A673 (cell line): ENCODE measurements around the gene SLC9C2. TPM values are rescaled to one million over a fixed set of nuclear protein-coding genes. Genes with fewer than 3 reads are reported as not detected.
"Not testable (repeated sequence)": the region's sequence is repeated elsewhere in the genome, so short reads cannot be mapped to it uniquely, and the experiment has no call there.

Experiments used
- BruUV-seq: library from RNA; stranded (reverse); fragments of 400-500 nt; replicated peaks from 2 replicates; lab custom pipeline; 2021; lab: Mats Ljungman, UMichigan
- CTCF ChIA-PET: fragments of 300-600 bp; sonication (Branson Sonifier 250); formaldehyde crosslinking; loops from one replicate; lab custom pipeline; 2022; ENCODE audit warnings: antibody characterized with exemption; lab: Charles Lee
- POLR2A ChIA-PET: fragments of 300-600 bp; sonication (Branson Sonifier 250); formaldehyde crosslinking; loops from one replicate; lab custom pipeline; 2022; ENCODE audit warnings: antibody characterized with exemption; ENCODE audit not compliant: low non-redundant PET; lab: Charles Lee
- DNase-seq: peaks from one replicate; pipeline ENCODE4 v3.0.0-alpha.2; 2015; ENCODE audit warnings: low spot score
- H3K27ac ChIP-seq: fragments of 200-600 bp; sonication (generic); 2 replicates; pipeline ENCODE4 v1.5.1; 2016; ENCODE audit warnings: mixed run types, low read depth, mild to moderate bottlenecking, mixed read lengths, antibody characterized with exemption, low read length; ENCODE audit not compliant: poor library complexity, severe bottlenecking
- H3K27me3 ChIP-seq: fragments of 200-600 bp; sonication (generic); replicated peaks from 2 replicates; pipeline ENCODE4 v1.6.1; 2017; ENCODE audit warnings: mixed run types, low read depth, mild to moderate bottlenecking, mixed read lengths, antibody characterized with exemption, low read length; ENCODE audit not compliant: insufficient read depth, poor library complexity
- H3K36me3 ChIP-seq: fragments of 200-600 bp; sonication (generic); 2 replicates; pipeline ENCODE4 v1.6.1; 2016; ENCODE audit warnings: mixed run types, mild to moderate bottlenecking, mixed read lengths, antibody characterized with exemption, low read length; ENCODE audit not compliant: insufficient read depth, poor library complexity, severe bottlenecking
- H3K4me1 ChIP-seq: fragments of 200-600 bp; sonication (generic); 2 replicates; pipeline ENCODE4 v1.6.1; 2017; ENCODE audit warnings: mixed run types, mild to moderate bottlenecking, mixed read lengths, antibody characterized with exemption, low read length; ENCODE audit not compliant: insufficient read depth, poor library complexity, severe bottlenecking
- H3K4me3 ChIP-seq: fragments of 200-600 bp; sonication (generic); 2 replicates; pipeline ENCODE4 v1.5.1; 2016; ENCODE audit warnings: low read depth, mixed run types, mild to moderate bottlenecking, mixed read lengths, low read length; ENCODE audit not compliant: poor library complexity, severe bottlenecking
- H3K9me3 ChIP-seq: fragments of 200-600 bp; sonication (generic); 2 replicates; pipeline ENCODE4 v1.6.1; 2016; ENCODE audit warnings: mixed run types, low read depth, mild to moderate bottlenecking, mixed read lengths, antibody characterized with exemption, low read length; ENCODE audit not compliant: poor library complexity, severe bottlenecking
- EZH2 ChIP-seq: fragments of 200-600 bp; sonication (generic); IDR thresholded peaks from 2 replicates; pipeline ENCODE4 v1.6.1; 2017; ENCODE audit warnings: borderline replicate concordance, low read depth, mild to moderate bottlenecking, mixed read lengths, antibody characterized with exemption, low read length; ENCODE audit not compliant: poor library complexity, severe bottlenecking
- intact Hi-C: fragments of 100-400 bp; cut with micrococcal nuclease; formaldehyde crosslinking; loops from one replicate; pipeline ENCODE4 v1.10.0; 2022; ENCODE audit not compliant: unreplicated experiment
- total RNA-seq: library from RNA; stranded (reverse); gene quantifications from 2 replicates; pipeline ENCODE4 v1.2.3, GENCODE V29; 2021
- TF ChIP-seq, protein P1 (sequence below): fragments of 300-800, 200-600 bp; sonication (generic); conservative IDR thresholded peaks from 2 replicates; pipeline ENCODE4 v1.5.1; 2017; ENCODE audit warnings: low read depth, mild to moderate bottlenecking, antibody characterized with exemption, low read length, moderate library complexity, mixed read lengths

Gene SLC9C2
- total RNA-seq, 1 experiment from 2014 or later = not detected

DNA sequence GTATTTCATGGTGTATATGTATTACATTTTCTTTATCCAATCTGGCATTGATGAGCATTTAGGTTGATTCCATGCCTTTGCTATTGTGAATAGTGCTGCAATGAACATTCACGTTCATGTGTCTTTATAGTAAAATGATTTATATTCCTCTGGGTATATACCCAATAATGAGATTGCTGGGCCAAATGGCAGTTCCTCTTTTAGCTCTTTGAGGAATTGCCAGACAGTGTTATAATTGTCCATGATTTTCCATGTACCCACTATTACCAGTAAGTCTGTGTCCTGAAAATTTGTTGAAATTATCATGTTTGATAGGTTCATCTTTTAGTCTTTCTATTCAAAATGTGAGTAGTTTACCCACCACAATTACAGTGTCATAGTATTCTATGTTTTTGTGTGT lies 34.4 kb downstream of the SLC9C2 start:
- no TSS peak for BruUV-seq
- ChIA-PET POLR2A (no interaction called here), CTCF (no interaction called here)
- Histone ChIP-seq H3K4me1 (no peaks in the 10 kb centered on the region), H3K4me3 (no peak overlapping the region), H3K36me3 (no peaks in the 10 kb centered on the region), H3K27me3 (no peaks in the 10 kb centered on the region), H3K9me3 (no peaks in the 10 kb centered on the region), H3K27ac (no peak overlapping the region)
- no peak for DNase-seq
- TF ChIP-seq, protein P1, sequence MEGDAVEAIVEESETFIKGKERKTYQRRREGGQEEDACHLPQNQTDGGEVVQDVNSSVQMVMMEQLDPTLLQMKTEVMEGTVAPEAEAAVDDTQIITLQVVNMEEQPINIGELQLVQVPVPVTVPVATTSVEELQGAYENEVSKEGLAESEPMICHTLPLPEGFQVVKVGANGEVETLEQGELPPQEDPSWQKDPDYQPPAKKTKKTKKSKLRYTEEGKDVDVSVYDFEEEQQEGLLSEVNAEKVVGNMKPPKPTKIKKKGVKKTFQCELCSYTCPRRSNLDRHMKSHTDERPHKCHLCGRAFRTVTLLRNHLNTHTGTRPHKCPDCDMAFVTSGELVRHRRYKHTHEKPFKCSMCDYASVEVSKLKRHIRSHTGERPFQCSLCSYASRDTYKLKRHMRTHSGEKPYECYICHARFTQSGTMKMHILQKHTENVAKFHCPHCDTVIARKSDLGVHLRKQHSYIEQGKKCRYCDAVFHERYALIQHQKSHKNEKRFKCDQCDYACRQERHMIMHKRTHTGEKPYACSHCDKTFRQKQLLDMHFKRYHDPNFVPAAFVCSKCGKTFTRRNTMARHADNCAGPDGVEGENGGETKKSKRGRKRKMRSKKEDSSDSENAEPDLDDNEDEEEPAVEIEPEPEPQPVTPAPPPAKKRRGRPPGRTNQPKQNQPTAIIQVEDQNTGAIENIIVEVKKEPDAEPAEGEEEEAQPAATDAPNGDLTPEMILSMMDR = no peak
- no peak for TF ChIP-seq EZH2
- intact Hi-C loops = no loop called here

DNA sequence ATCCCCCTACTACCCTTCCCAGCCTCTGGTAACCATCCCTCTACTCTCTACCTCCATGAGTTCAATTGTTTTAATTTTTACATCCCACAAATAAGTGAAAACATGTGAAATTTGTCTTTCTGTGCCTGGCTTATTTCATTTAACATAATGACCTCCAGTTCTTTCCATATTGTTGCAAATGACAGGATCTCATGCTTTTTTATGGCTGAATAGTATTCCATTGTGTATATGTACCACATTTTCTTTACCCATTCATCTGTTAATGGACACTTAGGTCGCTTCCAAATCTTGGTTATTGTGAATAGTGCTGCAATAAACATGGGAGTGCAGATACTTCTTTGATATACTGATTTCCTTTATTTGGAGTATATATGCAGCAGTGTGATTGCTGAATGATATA lies 39.0 kb downstream of the SLC9C2 start:
- intact Hi-C loops, BruUV-seq, POLR2A ChIA-PET: not testable (repeated sequence)

DNA sequence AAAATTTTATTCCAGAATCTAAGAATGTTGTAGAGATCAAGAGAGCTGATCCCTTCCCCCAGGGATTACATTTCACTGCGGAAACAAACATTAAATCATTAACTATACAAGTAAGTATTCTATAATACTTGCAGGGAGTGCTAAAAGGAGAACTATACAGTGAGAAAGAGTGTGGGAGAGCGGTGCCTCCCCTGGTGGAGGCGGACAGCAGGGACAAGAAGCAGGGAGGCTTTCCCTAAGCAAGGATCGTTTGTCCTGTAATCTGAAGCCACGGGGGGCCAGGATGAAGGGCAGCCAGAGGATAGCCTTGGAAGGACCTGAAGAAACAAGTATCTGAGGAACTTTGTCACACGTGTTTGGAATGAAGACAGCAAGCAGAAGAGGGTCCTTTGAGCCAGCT lies 40.1 kb downstream of the SLC9C2 start:
- no TSS peak for BruUV-seq
- Histone ChIP-seq H3K27ac (no peak overlapping the region), H3K36me3 (no peaks in the 10 kb centered on the region), H3K27me3 (no peaks in the 10 kb centered on the region), H3K4me1 (no peaks in the 10 kb centered on the region), H3K9me3 (no peaks in the 10 kb centered on the region), H3K4me3 (no peak overlapping the region)
- intact Hi-C loops = no loop called here
- DNase-seq = peak; percentile 32
- CTCF ChIA-PET = no interaction called here
- POLR2A ChIA-PET = interaction anchor here (0.8 kb wide), 1 partner anchor 721 kb away, joined by 3 read pairs; no protein-coding TSS in a partner anchor
- TF ChIP-seq EZH2 = no peak
- TF ChIP-seq, protein P1 = peak; percentile 25; the same call in 1 of the 2 replicates

More for the DNA sequence above, 39.0 kb downstream of the SLC9C2 start:
- H3K27ac ChIP-seq, H3K4me1 ChIP-seq, CTCF ChIA-PET, H3K36me3 ChIP-seq, H3K9me3 ChIP-seq, H3K27me3 ChIP-seq, DNase-seq, H3K4me3 ChIP-seq: not testable (repeated sequence)

DNA sequence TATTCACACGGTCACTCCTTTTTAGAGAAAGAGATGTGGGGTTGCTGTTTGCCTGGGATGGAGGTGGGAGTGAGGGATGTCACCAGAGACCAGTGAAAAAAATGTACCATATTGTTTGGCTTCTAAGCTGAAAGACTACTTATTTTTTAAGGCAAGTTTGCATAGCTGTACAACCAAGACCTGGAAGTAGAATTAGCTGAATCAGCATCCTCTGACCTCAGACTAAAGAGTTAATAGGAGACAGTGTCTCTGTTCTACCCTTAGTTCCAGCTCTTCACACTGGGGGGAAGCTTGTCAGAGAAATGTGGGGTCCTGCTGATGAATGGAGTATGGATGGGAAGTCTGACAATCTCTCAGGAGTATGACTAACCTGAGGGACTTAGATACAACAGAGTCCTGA lies 41.6 kb downstream of the SLC9C2 start:
- intact Hi-C loops = no loop called here
- Histone ChIP-seq H3K36me3 (no peaks in the 10 kb centered on the region), H3K27ac (no peak overlapping the region), H3K4me1 (no peaks in the 10 kb centered on the region), H3K4me3 (no peak overlapping the region), H3K9me3 (no peaks in the 10 kb centered on the region), H3K27me3 (no peaks in the 10 kb centered on the region)
- no peak for TF ChIP-seq EZH2
- TF ChIP-seq, protein P1 = no peak
- BruUV-seq = no TSS peak
- POLR2A ChIA-PET = no interaction called here
- no peak for DNase-seq
- CTCF ChIA-PET = no interaction called here
